SIG-M5 treated with dmso at 0.1 percent for 504 hours (cell line): Measurements from ENCODE around the gene FOXL2NB.

Source experiments
- DNase-seq: peaks from one replicate; lab custom pipeline; 2025; ENCODE audit not compliant: unreplicated experiment; lab: John Stamatoyannopoulos, UW

FOXL2NB gene

DNA sequence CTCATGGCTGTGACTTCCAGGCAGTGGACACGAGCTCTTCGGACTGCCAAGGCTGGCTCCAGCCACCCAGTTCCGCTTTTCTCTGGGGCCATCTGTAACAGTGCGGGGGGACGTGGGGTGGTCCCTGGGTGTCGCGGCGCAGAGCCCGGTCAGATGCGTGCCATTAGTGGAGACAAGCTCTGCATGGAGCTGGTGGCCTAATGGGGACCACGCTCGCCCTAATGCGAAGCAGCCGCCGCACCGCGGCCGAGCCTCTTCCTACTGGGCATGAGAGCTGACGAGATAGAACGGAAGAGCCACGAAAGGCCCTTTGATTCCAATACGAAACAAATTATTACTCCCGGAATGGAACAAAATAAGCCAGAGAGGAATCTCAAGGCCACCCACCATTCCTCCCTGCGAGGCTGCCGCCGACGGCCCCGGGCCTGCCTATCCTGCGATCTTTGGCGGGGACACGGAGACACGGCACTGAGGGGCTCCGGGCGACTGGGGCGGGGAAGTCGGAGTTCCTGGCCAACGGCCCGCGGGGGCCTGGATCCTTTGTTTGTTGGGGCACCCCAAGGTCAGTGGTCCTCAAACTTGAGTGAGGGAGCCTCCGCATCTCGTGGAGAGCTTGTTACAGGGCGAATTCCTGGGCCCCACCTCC, 18.2 kb upstream of the FOXL2NB start:
- DNase-seq: no peak

DNA sequence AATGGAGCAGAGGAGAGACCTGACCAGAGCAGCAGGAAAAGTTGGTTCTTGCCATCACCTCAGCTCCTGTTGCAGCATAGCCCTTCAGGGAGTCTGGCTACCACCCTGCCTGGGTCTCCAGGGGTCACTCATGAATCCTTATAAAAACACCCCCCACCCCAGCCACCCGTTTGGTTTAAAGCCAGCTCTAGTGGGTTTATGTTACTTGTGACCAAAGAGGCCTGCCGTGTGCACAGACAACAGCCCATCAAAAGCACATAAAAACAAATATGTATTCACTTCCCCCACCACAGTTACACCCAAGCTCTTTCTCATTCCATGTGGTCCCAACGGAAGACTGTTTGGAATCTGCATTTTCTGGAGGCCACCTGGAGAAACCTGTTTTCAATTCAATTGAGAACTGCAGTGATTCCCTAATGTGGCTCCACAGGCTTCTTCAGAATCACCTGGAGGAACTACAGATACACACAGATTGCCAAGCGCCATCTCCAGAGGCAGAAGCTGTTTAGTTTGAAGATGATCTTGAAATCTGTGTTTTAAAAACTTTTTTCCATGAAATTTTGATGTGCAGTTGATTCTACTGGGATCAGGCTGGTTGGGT, 13.8 kb upstream of the FOXL2NB start:
- DNase-seq: no peak

DNA sequence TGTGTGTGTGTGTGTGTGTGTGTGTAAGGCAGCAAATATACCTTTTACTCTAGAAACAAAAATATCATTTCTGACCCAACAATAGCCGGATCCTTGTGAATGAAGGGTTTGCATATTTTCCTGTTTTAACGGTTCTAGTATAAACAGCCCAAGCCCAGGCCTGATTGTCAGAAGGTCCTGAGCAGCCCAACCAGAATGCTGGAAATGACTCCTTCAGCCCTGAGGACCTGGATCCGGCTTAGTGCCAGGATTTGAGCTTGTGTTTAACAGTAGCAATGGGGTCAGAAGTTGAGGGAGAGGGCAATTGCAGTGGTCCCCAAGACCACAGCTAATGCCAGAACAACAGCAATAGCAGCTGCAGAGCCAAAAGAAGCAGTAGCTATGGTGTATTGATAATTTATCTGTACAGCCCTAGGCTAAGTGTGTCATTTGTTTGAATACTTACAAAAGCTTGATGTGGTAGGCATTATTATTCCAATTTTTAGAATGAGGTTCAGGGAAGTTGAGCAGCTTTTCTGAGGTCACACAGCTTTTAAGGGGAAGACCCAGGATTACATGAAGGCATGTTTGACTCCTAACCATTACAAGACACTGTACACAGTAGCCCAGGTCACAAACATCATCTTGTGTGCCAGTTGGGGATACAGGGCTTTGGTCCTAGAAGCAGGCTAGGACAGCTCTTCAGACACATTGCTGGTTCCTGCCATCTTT, 12.9 kb upstream of the FOXL2NB start:
- no peak for DNase-seq

DNA sequence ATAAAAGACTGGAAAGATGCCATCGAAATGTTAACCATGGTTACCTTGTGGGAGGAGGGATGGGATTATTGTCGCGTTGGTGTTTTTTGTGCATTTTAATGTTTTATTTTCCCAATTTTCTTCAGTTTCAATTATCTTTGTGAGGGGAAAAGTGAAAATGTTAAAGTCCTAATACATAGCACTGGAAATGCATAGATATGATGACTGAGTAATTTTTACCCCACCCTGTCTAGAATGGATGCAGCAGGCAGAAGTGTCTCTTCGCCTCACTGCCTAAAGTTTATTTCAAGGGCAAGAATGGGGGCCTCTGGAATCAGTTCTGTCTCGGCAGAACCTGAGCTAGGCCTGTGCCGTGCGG, 11.5 kb upstream of the FOXL2NB start:
- no peak for DNase-seq

DNA sequence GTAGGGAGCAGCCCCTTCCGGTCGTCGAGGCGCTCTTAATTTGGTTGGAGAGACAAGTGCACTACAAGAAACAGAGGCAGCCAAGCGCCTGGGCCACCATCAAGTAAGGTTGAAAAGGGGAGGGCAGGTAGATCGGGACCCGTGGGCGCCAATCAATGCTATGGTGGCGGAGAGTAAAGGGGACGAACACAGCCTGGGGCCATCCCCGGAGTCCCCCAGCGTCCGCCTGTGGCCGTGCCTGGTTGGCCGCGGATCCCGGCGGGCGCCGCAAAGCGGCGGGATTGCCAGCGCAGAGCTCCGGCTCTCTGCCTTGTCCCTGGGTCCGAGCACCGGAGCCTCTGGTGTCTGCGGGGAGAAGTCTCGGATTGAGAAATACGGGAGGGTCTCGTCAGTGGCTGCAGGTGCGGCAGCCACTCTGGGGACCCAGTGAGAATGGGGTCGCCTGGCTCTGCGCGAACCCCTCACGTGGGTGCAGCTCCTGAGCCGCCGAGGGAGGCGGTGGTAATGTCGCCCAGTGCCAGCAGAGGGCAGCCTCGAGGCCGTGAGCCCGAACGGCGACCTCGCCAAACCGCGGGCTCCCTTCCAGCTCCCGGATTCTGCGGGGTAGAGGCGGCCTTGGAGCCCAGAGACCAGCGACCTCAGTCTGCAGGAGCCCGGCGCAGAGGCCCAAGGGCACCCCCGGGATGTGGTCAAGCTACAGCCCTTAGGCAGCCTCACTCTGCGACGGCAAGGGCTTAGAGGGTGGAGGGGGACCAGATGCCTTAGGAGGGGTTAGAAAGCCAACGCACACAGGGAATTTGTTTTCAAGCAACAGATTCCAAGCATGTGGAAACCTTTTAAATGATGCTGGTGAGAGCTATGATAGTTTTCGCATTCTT, 10.9 kb upstream of the FOXL2NB start:
- DNase-seq: peak; percentile 55

DNA sequence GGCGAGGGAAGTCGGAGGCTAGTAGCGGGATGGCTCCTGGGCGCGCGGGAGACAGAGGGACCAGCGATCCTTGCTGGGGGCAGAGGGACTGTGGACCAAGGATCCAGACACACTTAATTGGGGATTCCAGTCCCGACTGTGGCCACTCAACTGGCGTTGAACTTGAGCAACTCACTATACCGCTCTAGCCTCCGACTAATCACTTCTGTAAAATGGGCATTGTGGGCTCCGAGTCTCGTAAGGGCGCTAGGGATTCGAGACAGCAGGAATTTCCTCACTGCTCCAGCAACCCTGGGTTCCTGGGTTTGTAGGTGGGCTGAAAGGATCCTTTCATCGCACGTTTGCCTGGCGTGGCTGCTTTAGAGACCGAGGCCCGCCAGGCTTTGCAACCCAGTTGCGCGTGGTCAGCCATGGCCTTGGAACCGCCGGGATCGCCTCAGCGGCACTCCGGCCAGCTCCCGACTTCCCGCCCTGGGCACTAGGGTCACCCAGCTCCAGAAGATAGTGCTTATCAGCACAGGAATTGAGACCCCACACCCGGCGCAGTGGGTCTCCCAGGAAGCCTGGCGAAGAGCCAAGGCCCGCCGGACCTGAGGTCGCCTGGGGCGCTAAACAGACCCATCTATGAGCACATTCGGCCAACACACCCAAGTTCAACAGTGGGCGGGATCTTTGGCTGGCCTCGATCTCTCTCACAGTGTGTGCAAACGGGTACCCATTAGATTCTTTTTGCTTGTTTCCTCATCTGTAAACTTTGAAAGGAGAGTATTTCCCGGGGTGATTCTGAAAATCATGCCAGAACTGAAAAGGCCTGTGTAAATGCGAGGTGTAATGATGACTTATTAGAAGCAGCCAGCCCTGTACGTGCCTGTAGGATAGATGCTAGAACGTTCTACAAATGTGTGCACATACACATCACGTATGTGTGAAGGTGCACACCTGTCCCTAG, 10.0 kb upstream of the FOXL2NB start:
- DNase-seq: no peak

DNA sequence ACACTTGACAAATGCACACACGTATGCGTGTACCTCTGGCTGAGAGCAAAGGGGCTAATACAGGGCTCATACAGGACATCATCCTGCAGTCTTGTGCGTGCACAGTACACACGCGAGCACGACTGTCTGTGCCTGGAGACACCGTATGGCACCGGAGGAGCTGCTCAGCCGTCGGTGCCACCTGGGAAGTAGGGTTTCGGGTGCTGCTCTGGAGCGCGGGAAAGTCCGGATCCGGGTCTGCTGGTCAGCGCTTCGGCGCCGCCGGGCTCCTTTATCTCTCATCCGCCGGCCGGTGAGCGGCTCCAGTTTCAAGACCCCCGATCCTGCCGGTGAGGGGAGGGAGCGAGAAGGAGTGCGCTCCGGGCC, 9.3 kb upstream of the FOXL2NB start:
- DNase-seq: no peak

DNA sequence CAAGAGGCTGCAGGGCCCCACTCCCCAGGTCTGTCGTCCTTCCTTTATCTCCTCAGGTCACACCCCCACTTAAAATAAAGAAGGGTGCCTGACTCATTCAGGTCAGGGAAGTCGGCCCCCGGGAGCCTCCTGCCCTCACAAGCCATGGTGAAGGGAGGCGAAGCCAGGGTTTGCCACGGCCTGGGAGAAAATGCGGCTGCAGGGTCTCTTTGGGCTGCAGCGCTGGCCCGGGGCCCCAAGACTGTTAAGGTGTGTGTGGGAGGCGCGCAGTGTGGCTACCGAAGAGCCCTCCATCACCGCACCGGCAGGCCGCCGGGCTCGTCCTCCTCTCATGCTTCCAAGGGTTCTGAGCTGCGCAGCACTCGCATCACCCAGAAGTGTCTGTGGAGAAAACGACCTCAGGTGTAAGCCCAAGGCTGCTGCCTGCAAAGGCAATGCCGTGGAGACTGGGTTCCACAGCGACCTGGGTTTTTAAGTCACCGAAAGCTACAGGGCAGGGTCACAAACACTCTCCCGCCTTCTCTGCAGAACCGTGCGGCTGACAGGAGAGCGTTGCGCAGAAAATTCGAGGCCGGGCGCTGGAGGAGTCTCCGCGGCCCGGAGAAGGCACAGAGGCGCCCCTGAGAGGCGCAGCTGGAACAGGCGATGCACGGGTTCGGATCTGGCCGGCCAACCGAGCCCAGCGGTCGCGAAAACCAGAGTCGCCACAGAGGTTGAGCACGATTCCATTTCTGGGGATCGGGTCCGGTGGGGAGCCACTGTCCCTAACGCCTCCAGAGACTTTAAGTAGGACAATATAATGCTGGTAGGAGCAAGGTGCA, 8.8 kb upstream of the FOXL2NB start:
- no peak for DNase-seq

DNA sequence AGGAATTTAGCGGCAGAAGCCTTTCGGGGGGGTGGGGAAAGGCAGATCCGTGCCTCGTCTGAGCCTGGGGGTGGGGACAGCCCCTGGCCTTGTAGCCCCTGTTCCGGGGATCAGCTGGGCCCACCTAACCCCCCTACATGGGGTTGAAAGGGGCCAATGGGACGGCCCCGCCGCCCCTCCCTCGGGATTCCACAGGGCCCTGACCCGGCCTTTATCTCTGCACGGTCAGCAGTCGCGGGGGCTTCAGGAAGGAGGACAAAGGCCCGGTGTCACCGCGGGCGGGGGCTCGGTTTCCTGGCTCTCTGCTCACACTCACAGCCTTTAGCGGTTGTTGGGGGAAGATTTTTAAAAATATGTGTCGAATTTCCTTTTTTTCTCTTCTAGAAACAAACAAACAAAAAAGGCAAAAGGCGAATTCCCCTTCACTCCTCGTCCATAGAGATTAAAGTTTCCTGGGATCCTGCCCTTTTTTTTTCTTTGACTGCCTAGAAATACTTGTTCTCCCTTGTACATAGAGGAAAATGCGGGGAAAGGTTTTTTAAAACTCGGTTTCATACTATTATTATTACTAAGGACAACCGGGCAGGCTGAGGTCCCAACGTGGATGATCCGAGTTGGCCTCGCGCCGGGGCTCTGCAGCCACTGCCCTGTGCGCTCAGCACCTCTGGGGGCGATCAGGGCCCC, 8.0 kb upstream of the FOXL2NB start:
- DNase-seq: no peak

DNA sequence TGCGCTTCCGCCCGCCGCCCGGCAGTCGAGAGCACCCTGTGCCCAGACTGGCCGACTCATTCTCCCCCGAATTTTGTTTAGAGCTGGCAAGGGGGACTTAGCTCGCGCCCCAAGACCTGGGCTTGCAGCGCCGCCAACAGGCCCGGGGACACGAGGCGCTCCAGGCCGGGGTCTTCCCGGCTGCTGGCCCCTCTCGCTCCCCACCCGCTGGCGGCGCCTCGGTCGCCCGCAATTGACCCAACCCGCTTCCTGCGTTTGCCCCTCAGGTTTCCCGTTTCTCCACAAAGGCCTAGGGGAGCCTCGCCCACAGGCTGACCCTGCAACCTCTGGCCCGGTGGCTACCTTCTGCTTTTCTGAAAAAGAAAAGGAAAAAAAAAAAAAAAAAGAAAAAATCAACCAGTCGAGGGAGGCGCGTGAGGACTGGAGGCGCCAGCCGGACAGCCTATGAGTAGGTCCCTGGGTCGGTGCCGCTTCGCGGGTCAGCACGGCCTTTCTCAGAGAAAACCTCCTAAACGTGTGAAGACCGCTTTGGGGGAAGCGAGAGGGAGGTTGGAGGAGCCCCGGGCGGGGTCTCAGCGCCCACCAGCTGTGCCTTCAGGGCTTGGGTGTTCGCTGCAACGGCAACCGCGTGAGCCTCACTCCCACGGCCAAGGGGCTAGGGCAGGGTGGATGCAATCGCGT, 7.3 kb upstream of the FOXL2NB start:
- no peak for DNase-seq

DNA sequence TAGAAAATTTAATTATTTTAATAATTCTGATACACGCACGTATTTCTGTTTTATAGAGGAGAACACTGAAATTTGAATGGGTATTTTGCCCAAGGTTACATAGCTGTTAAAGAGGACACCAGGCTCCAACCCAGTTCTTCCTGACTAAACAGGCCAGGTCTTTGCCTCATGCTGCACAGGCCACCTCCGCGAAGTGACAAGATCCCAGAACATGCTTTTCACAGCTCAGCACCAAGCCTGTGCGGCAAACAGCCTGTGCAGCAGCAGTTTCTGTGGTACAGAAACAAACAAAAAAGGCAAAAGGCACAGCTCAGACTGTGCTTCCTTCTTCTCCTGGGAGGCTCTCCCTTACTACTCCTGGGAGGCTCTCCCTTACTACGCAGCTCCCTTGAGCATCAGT, 6.6 kb upstream of the FOXL2NB start:
- DNase-seq: no peak

DNA sequence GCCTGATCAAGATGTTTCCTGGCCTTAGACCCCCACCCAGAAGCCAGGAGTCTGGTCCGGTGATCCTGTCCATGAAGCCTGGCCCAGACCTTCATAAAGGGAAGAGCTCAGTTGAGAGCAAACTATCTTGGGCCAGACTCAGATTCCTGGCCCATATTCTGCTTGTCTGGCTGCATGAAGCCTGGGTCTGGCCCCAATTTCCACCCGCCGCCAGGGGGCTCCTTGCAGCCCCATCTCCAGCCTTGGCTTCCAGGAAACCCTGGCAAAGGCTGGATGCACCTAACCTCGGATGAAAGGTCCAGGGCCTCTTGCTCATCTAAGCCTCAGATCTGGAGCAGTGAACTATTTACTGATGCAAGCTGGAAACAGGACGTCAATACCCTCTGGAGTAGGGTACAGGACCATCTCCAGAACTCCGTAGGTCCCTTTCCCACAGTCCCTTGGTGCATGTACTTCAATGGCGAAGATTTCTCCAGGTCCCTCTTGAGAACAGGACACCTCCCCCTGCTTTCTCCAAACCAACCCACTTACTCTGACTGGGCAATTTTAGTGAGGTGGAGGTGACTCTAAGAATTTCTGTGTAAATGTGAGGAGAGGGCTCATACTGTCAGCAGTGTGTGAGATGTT, 5.6 kb upstream of the FOXL2NB start:
- DNase-seq: peak; percentile 54

DNA sequence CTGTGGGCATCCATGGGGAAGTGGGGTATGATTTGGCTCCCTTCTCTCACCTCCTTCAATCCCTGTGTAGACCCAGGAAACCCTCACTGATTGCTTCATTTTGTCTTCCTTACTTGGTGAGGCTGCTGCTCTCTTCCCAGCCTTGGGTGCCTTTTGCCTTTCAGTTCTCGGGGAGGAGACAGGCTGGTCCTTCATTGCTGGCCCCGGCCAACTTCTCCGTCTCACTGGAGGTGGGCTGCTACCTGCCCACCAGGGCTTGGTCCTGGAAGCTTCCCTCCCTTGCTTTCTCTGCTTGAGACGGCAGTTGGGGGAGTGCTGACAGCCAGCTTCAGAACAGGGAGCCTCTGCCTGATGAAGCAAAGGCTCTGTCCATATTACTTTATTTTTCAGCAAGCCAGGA, 4.7 kb upstream of the FOXL2NB start:
- DNase-seq: no peak

DNA sequence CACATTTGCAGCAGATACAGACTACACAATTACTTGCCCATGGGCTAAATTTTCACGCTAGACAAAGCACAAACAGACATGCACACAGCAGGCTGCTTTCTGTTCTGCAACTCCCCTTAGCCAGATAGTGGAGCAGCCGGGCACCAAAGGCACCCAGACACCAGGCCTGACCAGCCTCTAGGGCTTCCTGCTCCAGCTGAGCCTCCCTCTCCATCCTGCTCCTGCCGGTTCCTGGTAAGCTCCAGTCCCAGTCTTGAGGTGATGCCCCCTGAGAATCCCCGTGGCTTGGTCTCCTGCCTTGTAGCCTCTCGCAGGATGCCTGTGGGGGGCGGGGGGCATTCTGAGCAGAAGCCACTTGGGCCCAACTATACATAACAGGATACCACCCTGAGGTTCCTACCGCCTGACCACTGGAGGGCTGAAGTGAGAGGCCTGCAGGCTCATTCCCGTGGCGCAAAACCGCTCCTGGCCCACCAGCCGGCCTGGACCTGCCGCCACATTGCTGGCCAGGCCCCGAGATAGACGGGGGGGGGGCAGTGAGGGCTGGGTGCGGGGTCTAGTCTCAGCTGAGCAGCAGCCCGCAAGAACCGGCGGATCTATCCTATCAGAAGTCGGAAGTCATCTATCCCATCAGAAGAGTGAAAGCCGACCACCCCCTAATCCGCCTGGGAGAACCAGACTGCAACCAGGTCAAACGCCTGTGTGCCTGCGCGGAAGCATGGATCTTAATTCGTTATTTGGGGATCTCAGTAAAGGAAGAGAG, 4.0 kb upstream of the FOXL2NB start:
- no peak for DNase-seq

DNA sequence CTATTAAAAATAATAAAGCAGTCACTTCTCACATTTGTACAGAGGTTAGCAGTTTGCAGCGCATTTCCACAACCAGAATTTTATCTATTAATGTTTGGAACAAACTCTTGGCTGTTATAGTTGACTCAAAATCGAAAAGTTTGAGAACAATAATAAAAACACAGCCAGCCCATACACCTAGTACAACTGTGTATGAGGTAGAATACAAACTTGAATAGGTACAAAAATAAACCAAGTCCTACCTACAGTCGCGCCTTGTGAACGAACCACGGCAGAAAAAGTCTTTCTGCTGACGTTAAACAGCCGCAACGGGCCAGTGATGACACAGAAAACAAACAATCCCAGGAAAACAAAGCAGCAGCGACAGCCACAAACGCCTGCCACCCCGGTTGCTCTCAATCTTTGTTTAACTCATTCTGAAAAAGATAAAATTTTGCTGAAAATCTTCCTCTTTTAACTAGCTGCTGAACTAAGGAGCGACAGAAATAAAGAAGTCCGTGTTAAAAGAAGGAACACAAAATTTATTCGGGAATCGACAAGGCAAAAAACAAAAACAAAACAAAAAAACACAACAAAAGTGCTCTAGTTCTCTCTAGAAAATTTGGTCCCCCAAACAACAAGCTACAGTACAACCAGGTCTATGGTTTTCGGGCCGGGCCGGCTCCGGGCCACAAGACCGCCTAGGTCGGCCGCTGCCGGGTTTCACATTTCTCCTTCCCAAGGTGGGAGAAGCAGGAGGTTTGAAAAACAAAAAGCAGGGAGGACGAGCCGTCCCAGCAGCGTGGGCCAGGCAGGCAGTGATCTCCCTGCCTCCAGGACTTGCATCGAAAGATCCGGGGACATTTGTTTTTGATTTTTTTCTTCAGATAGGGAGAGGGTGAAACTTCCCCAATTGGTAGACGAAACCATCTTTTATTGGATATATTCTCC, 3.0 kb upstream of the FOXL2NB start:
- no peak for DNase-seq

DNA sequence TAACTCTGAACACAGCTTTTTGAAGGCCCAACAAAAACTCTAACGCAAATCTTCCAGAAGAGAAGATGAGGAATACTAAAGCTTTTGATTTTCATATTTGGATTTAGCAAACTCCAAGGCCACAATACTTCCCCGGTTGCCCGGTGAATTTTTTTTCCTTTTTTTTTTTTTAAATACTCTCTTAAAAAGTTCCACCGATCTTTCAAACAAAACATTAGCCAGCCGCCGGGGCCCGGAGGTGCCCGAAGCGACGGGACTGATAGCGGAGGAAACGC, 2.4 kb upstream of the FOXL2NB start:
- DNase-seq: no peak
